WI38 (cell line): Measurements from ENCODE around the gene ABCC3.

Source experiments
- H3K4me3 ChIP-seq: 2 replicates; pipeline ENCODE4 v1.5.1; 2011; ENCODE audit warnings: low read depth, mild to moderate bottlenecking, control low read depth, low read length
- CTCF ChIP-seq: IDR thresholded peaks from 2 replicates; pipeline ENCODE4 v1.5.1; 2012; ENCODE audit warnings: low read depth, mild to moderate bottlenecking, control low read depth, low read length

ABCC3 gene

GRCh38 chr17:50596191-50597037, 38.3 kb upstream of the ABCC3 start:
- H3K4me3 ChIP-seq = no peak overlapping the region
- TF ChIP-seq CTCF = peak; percentile 34

DNA sequence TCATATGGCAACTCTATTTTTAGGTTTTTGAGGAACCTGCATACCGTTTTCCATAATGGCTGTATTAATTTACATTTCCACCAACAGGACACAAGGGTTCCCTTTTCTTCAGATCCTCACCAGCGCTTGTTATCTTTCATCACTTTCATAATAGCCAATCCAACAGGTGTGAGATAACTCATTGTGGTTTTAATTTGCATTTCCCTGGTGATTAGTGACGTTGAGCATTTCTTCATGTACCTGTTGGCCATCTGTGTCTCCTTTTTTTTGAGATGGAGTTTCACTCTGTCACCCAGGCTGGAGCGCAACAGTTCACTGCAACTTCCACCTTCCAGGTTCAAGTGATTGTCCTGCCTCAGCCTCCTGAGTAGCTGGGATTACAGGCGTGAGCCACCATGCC, 36.2 kb upstream of the ABCC3 start:
- TF ChIP-seq CTCF = no peak
- H3K4me3 ChIP-seq = no peak overlapping the region

- no peak for TF ChIP-seq CTCF
- H3K4me3 ChIP-seq = no peak overlapping the region
Measured at GRCh38 chr17:50599606-50600005, 35.1 kb upstream of the ABCC3 start.

DNA sequence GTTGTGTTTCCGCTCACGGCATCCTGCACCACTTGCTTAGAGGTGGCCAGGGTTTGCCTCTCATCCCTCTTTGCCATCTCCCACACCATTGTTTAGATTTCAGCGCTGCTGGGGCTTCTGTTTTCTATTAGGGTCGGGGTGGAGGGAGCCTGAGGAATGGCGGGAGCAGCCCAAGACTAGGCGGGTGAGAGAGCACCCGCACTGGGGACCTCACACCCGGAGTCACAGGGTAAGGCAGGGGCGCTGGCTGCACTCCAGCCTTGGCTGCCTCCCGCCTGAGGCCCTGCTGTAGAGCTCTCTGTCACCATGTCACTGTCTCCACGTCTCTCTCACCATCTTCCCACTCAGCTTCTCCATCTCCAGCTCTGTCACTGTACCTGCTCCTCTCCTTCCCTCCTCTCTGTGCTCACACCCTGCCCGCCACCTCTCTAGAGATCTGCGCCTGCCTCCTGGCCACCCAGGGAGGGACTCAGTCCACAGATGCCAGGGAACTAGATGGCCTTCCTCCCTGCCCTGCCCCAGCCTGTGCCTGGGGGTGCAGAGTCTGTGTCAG, 32.8 kb upstream of the ABCC3 start:
- TF ChIP-seq CTCF = no peak
- no peak overlapping the region for H3K4me3 ChIP-seq

GRCh38 chr17:50602836-50603235, 31.8 kb upstream of the ABCC3 start:
- no peak for TF ChIP-seq CTCF

DNA sequence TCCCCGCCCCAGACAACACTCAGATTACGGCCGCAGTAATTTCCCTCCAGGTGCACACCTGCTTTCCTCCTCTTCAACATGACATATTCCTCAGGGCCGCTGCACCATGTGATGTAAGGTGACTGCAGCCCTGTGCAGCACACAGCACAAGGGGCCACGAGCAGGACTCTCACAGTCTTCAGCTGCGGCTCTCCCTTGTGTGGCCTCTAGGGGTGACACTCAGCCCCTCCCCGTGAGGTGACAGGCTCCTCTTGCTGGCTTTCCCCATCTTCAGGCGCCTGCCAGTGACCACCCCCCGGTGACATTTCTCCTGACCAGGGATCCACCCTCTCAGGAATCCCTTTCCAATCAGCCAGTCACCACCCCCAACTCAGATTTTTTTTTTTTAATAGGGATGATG, 31.3 kb upstream of the ABCC3 start:
- TF ChIP-seq CTCF = no peak
- no peak overlapping the region for H3K4me3 ChIP-seq

More at GRCh38 chr17:50602836-50603235, 31.8 kb upstream of the ABCC3 start:
- H3K4me3 ChIP-seq = no peak overlapping the region

DNA sequence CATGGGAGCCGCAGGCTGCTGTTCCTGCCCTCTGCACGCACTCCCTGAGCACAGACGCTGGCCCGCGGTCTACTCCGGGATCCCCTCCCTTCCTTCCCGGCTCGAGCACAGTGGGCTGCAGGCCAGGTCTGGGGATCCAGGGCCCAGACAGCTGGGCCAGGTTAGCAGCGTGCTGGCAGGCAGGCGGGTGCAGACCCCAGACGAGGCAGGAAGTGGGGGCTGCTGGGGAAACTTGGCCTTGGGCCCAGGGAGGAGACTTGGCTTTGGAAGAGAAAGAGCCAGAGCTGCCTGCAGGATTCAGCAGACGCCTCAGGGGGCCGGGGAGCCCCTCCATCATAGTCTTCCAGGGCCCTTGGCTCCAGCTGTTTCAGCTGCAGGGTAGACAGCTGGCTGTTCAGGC, 30.2 kb upstream of the ABCC3 start:
- no peak for TF ChIP-seq CTCF

More for the DNA sequence above, 30.2 kb upstream of the ABCC3 start:
- H3K4me3 ChIP-seq = no peak overlapping the region
